Measurements from ENCODE around the gene DDX46.

DNA sequence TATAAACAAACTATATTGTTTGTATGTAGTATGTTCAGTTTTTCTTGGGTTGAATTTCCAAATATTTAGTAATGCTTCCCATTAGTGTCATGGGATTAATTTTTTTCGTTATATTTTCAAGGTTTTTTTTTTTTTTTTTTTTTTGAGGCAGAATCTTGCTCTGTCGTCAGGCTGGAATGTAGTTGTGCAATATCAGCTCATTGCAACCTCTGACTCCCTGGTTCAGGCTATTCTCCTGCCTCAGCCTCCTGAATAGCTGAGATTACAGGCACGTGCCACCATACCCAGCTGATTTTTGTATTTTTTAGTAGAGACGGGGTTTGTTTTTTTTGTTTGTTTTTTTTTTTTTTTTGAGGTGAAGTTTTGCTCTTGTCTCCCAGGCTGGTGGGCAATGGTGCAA is 10.6 kb downstream of the DDX46 start:
- TF ChIP-seq, protein P1, sequence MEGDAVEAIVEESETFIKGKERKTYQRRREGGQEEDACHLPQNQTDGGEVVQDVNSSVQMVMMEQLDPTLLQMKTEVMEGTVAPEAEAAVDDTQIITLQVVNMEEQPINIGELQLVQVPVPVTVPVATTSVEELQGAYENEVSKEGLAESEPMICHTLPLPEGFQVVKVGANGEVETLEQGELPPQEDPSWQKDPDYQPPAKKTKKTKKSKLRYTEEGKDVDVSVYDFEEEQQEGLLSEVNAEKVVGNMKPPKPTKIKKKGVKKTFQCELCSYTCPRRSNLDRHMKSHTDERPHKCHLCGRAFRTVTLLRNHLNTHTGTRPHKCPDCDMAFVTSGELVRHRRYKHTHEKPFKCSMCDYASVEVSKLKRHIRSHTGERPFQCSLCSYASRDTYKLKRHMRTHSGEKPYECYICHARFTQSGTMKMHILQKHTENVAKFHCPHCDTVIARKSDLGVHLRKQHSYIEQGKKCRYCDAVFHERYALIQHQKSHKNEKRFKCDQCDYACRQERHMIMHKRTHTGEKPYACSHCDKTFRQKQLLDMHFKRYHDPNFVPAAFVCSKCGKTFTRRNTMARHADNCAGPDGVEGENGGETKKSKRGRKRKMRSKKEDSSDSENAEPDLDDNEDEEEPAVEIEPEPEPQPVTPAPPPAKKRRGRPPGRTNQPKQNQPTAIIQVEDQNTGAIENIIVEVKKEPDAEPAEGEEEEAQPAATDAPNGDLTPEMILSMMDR (conservative IDR thresholded peaks at IDR 0.05): no peak
- TF ChIP-seq EZH2 (IDR thresholded peaks at IDR 0.05; ENCODE audit: low read depth): no peak
